Neural cell (in vitro differentiated cells): Measurements from ENCODE around the gene KLHDC8A. TPM values are rescaled to one million over a fixed set of nuclear protein-coding genes. Genes with fewer than 3 reads are reported as not detected.

Source experiments
- H2AFZ ChIP-seq: fragments of 200-600, 300-800 bp; sonication (generic), shearing (Covaris generic); 2 replicates; pipeline ENCODE4 v1.6.0; 2014; ENCODE audit warnings: low read depth, mild to moderate bottlenecking, antibody characterized with exemption, low read length, moderate library complexity
- H3F3A ChIP-seq: fragments of 200-600 bp; shearing (Covaris generic); 2 replicates; pipeline ENCODE4 v1.6.1; 2016; ENCODE audit warnings: mild to moderate bottlenecking, moderate library complexity, mixed read lengths, antibody characterized with exemption, low read length; ENCODE audit not compliant: insufficient read depth, poor library complexity, severe bottlenecking
- H3K27ac ChIP-seq: fragments of 200-600, 300-800 bp; sonication (generic), shearing (Covaris generic); 2 replicates; pipeline ENCODE4 v1.5.1; 2014; ENCODE audit warnings: mild to moderate bottlenecking, low read length, moderate library complexity
- H3K27me3 ChIP-seq: fragments of 300-800, 200-600 bp; sonication (generic), shearing (Covaris generic); 2 replicates; pipeline ENCODE4 v1.6.0; 2014; ENCODE audit warnings: mild to moderate bottlenecking, low read depth, low read length, moderate library complexity; ENCODE audit not compliant: insufficient read depth
- H3K36me3 ChIP-seq: fragments of 300-800, 200-600 bp; sonication (generic), shearing (Covaris generic); 2 replicates; pipeline ENCODE4 v1.5.1; 2014; ENCODE audit warnings: mild to moderate bottlenecking, antibody characterized with exemption, low read length, moderate library complexity; ENCODE audit not compliant: insufficient read depth
- H3K4me2 ChIP-seq: fragments of 300-800, 200-600 bp; sonication (generic), shearing (Covaris generic); 2 replicates; pipeline ENCODE4 v1.6.0; 2014; ENCODE audit warnings: mild to moderate bottlenecking, low read length
- H3K4me3 ChIP-seq: fragments of 300-800, 200-600 bp; sonication (generic), shearing (Covaris generic); 2 replicates; pipeline ENCODE4 v1.5.1; 2014; ENCODE audit warnings: mild to moderate bottlenecking, low read length, moderate library complexity
- H3K79me2 ChIP-seq: fragments of 200-600 bp; shearing (Covaris generic); replicated peaks from 2 replicates; pipeline ENCODE4 v1.6.0; 2014; ENCODE audit warnings: mild to moderate bottlenecking, low read length, moderate library complexity; ENCODE audit not compliant: insufficient read depth
- H3K9ac ChIP-seq: fragments of 300-800, 200-600 bp; sonication (generic), shearing (Covaris generic); 2 replicates; pipeline ENCODE4 v1.6.1; 2016; ENCODE audit warnings: mild to moderate bottlenecking, low read length, mixed read lengths
- H3K9me2 ChIP-seq: fragments of 200-600 bp; shearing (Covaris generic); 2 replicates; pipeline ENCODE4 v1.6.1; 2016; ENCODE audit warnings: mild to moderate bottlenecking, low read length, mixed read lengths; ENCODE audit not compliant: insufficient read depth
- H3K9me3 ChIP-seq: fragments of 200-600, 300-800 bp; sonication (generic), shearing (Covaris generic); 2 replicates; pipeline ENCODE4 v1.6.1; 2016; ENCODE audit warnings: mild to moderate bottlenecking, mixed run types, low read length, moderate library complexity, mixed read lengths
- H4K20me1 ChIP-seq: fragments of 200-600 bp; shearing (Covaris generic); 2 replicates; pipeline ENCODE4 v1.6.1; 2016; ENCODE audit warnings: mild to moderate bottlenecking, mixed run types; ENCODE audit not compliant: insufficient read depth
- EP300 ChIP-seq: fragments of 450-650 bp; conservative IDR thresholded peaks from 2 replicates; pipeline ENCODE4 v1.6.1; 2014; ENCODE audit warnings: antibody characterized with exemption, mild to moderate bottlenecking, moderate library complexity; ENCODE audit not compliant: poor library complexity, severe bottlenecking
- EZH2 ChIP-seq: fragments of 200-600, 300-800 bp; shearing (Covaris generic), sonication (generic); IDR thresholded peaks from 2 replicates; pipeline ENCODE4 v1.6.1; 2014; ENCODE audit warnings: antibody characterized with exemption, low read length, borderline replicate concordance, mild to moderate bottlenecking; ENCODE audit not compliant: insufficient read depth, poor library complexity, severe bottlenecking
- MXI1 ChIP-seq: fragments of 450-650 bp; conservative IDR thresholded peaks from 2 replicates; pipeline ENCODE4 v1.6.1; 2014; ENCODE audit warnings: antibody characterized with exemption, mild to moderate bottlenecking; ENCODE audit not compliant: poor library complexity, severe bottlenecking
- POLR2AphosphoS5 ChIP-seq: IDR thresholded peaks from 2 replicates; pipeline ENCODE4 v1.6.1; 2012
- RAD21 ChIP-seq: fragments of 450-650 bp; conservative IDR thresholded peaks from 2 replicates; pipeline ENCODE4 v1.6.1; 2014; ENCODE audit warnings: antibody characterized with exemption, mild to moderate bottlenecking, moderate library complexity
- SMC3 ChIP-seq: fragments of 450-650 bp; conservative IDR thresholded peaks from 2 replicates; pipeline ENCODE4 v1.6.1; 2014; ENCODE audit warnings: antibody characterized with exemption, mild to moderate bottlenecking, moderate library complexity; ENCODE audit not compliant: poor library complexity
- TAF1 ChIP-seq: IDR thresholded peaks from 2 replicates; pipeline ENCODE4 v1.6.1; 2012; ENCODE audit warnings: low read depth
- polyA plus RNA-seq: library from polyadenylated mRNA; depleted of rRNA; stranded (reverse); fragments of >200 nt; gene quantifications from 2 replicates; pipeline ENCODE4 v1.2.3, GENCODE V29; 2014
- TF ChIP-seq, protein P1 (sequence below): fragments of 450-650 bp; IDR thresholded peaks from 2 replicates; pipeline ENCODE4 v1.5.1; 2014; ENCODE audit warnings: antibody characterized with exemption, mild to moderate bottlenecking, moderate library complexity; ENCODE audit not compliant: poor library complexity, severe bottlenecking
- TF ChIP-seq, protein P2 (sequence below): IDR thresholded peaks from 2 replicates; pipeline ENCODE4 v1.6.1; 2012; ENCODE audit warnings: borderline replicate concordance

KLHDC8A gene
- polyA plus RNA-seq, 1 donor from 2014 or later: 7.7 TPM

DNA sequence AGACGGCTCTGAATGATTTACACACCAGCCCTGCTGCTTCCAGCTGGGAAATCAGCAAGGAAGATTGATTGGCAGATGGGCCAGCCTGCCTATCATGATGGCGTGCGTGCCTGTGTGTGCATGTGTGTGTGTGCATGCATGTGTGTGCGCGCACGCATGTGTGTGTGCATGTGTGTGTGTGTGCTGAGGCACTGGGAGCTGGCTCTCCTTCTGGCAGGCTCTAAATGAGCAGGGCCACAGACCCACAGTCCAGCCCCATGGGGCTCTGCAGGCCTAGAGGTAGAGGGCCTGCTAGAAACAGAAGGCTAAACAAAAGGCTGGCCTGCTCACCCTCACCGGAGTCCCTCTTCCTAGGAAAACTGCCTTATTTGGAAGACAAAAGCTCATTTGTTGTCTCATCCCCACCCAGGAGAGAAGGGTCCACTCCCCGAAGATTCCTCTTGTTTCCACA is 6.0 kb downstream of the KLHDC8A start:
- H2AFZ ChIP-seq: peak overlapping the region; percentile 61
- no peaks in the 10 kb centered on the region for H3K9me2 ChIP-seq
- H3K27ac ChIP-seq: peak overlapping the region; percentile 93
- no peaks in the 10 kb centered on the region for H3K9me3 ChIP-seq
- no peaks in the 10 kb centered on the region for H3K27me3 ChIP-seq
- no peaks in the 10 kb centered on the region for H3K36me3 ChIP-seq
- H3K4me2 ChIP-seq: peak overlapping the region; percentile 44
- H4K20me1 ChIP-seq: no peaks in the 10 kb centered on the region
- peaks cover 9% of the 10 kb centered on the region for H3F3A ChIP-seq
- TF ChIP-seq RAD21 (no peak), SMC3 (no peak), POLR2AphosphoS5 (peak; percentile 93), EZH2 (no peak), TAF1 (peak; percentile 6), EP300 (peak; percentile 93), MXI1 (peak; percentile 47)
- TF ChIP-seq, protein P1, sequence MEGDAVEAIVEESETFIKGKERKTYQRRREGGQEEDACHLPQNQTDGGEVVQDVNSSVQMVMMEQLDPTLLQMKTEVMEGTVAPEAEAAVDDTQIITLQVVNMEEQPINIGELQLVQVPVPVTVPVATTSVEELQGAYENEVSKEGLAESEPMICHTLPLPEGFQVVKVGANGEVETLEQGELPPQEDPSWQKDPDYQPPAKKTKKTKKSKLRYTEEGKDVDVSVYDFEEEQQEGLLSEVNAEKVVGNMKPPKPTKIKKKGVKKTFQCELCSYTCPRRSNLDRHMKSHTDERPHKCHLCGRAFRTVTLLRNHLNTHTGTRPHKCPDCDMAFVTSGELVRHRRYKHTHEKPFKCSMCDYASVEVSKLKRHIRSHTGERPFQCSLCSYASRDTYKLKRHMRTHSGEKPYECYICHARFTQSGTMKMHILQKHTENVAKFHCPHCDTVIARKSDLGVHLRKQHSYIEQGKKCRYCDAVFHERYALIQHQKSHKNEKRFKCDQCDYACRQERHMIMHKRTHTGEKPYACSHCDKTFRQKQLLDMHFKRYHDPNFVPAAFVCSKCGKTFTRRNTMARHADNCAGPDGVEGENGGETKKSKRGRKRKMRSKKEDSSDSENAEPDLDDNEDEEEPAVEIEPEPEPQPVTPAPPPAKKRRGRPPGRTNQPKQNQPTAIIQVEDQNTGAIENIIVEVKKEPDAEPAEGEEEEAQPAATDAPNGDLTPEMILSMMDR: no peak
- TF ChIP-seq, protein P2, sequence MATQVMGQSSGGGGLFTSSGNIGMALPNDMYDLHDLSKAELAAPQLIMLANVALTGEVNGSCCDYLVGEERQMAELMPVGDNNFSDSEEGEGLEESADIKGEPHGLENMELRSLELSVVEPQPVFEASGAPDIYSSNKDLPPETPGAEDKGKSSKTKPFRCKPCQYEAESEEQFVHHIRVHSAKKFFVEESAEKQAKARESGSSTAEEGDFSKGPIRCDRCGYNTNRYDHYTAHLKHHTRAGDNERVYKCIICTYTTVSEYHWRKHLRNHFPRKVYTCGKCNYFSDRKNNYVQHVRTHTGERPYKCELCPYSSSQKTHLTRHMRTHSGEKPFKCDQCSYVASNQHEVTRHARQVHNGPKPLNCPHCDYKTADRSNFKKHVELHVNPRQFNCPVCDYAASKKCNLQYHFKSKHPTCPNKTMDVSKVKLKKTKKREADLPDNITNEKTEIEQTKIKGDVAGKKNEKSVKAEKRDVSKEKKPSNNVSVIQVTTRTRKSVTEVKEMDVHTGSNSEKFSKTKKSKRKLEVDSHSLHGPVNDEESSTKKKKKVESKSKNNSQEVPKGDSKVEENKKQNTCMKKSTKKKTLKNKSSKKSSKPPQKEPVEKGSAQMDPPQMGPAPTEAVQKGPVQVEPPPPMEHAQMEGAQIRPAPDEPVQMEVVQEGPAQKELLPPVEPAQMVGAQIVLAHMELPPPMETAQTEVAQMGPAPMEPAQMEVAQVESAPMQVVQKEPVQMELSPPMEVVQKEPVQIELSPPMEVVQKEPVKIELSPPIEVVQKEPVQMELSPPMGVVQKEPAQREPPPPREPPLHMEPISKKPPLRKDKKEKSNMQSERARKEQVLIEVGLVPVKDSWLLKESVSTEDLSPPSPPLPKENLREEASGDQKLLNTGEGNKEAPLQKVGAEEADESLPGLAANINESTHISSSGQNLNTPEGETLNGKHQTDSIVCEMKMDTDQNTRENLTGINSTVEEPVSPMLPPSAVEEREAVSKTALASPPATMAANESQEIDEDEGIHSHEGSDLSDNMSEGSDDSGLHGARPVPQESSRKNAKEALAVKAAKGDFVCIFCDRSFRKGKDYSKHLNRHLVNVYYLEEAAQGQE: peak; percentile 25
- H3K79me2 ChIP-seq: peaks cover 6% of the 10 kb centered on the region
- H3K9ac ChIP-seq: peak overlapping the region; percentile 63
- H3K4me3 ChIP-seq: peak overlapping the region; percentile 44

DNA sequence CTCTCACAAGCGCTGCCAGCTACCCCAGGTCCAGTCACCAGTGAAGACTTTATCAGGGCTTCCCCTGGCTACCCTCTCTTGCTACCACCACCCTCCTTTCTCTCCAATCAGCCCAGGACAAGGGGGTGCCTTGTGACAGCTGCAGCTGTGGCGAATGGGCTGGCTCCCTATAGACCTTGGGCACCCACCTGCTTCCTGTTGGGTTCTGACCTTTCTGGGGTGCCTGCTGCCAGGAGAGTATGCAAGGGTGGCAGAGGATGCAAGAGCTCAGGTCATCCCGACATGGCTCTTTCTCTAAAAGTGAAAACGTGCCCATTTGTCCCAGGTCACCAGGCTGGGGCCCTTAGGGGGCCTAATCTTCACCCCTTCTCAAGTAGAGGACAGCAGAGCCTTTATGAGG is 6.6 kb downstream of the KLHDC8A start:
- peaks cover 9% of the 10 kb centered on the region for H3F3A ChIP-seq
- H3K36me3 ChIP-seq: no peaks in the 10 kb centered on the region
- H3K9ac ChIP-seq: peak overlapping the region; percentile 63
- H2AFZ ChIP-seq: no peak overlapping the region
- TF ChIP-seq POLR2AphosphoS5 (no peak), EZH2 (no peak), RAD21 (no peak), TAF1 (no peak), MXI1 (no peak), SMC3 (no peak), EP300 (no peak)
- TF ChIP-seq, protein P2: no peak
- TF ChIP-seq, protein P1: no peak
- H3K9me3 ChIP-seq: no peaks in the 10 kb centered on the region
- no peaks in the 10 kb centered on the region for H4K20me1 ChIP-seq
- H3K4me2 ChIP-seq: peak overlapping the region; percentile 40
- peak overlapping the region; percentile 44 for H3K4me3 ChIP-seq
- H3K9me2 ChIP-seq: no peaks in the 10 kb centered on the region
- H3K79me2 ChIP-seq: peaks cover 3% of the 10 kb centered on the region
- no peaks in the 10 kb centered on the region for H3K27me3 ChIP-seq
- peak overlapping the region; percentile 93 for H3K27ac ChIP-seq
